H9 (cell line): Measurements from ENCODE around the gene GOLGA6A. TPM values are rescaled to one million over a fixed set of nuclear protein-coding genes. Genes with fewer than 3 reads are reported as not detected.

Experiments used
- DNase-seq: peaks from one replicate; pipeline ENCODE4 v3.0.0-alpha.2; 2017
- H2AFZ ChIP-seq: one replicate; pipeline ENCODE4 v1.6.1; 2013; ENCODE audit warnings: mild to moderate bottlenecking, low read length, control low read depth, moderate library complexity
- H2AK5ac ChIP-seq: 2 replicates; pipeline ENCODE4 v1.6.1; 2013; ENCODE audit warnings: low read length, control low read depth, mixed read lengths; ENCODE audit not compliant: insufficient read length
- H2BK120ac ChIP-seq: one replicate; pipeline ENCODE4 v1.6.1; 2013; ENCODE audit warnings: low read depth, mild to moderate bottlenecking, low read length, control low read depth, inconsistent platforms; ENCODE audit not compliant: poor library complexity, severe bottlenecking
- H2BK12ac ChIP-seq: 2 replicates; pipeline ENCODE4 v1.6.1; 2013; ENCODE audit warnings: low read length, control low read depth, mixed read lengths, low read depth; ENCODE audit not compliant: insufficient read length
- H2BK15ac ChIP-seq: 2 replicates; pipeline ENCODE4 v1.6.1; 2013; ENCODE audit warnings: low read depth, low read length, control low read depth
- H2BK20ac ChIP-seq: one replicate; pipeline ENCODE4 v1.6.1; 2013; ENCODE audit warnings: low read depth, mild to moderate bottlenecking, low read length, control low read depth, inconsistent platforms; ENCODE audit not compliant: poor library complexity, severe bottlenecking
- H2BK5ac ChIP-seq: 2 replicates; pipeline ENCODE4 v1.6.1; 2013; ENCODE audit warnings: low read length, control low read depth, mixed read lengths; ENCODE audit not compliant: insufficient read length
- H3K14ac ChIP-seq: 2 replicates; pipeline ENCODE4 v1.6.1; 2013; ENCODE audit warnings: low read length, control low read depth; ENCODE audit not compliant: insufficient read depth
- H3K18ac ChIP-seq: 2 replicates; pipeline ENCODE4 v1.6.1; 2013; ENCODE audit warnings: low read depth, mild to moderate bottlenecking, mixed read lengths, low read length, control low read depth; ENCODE audit not compliant: insufficient read length
- H3K23ac ChIP-seq: 2 replicates; pipeline ENCODE4 v1.6.1; 2013; ENCODE audit warnings: low read length, control low read depth, mixed read lengths, low read depth; ENCODE audit not compliant: insufficient read length
- H3K23me2 ChIP-seq: 2 replicates; pipeline ENCODE4 v1.6.1; 2013; ENCODE audit warnings: low read depth, mild to moderate bottlenecking, mixed read lengths, low read length, control low read depth; ENCODE audit not compliant: insufficient read length, poor library complexity, severe bottlenecking
- H3K27ac ChIP-seq: 2 replicates; pipeline ENCODE4 v1.5.1; 2013; ENCODE audit warnings: low read length, control low read depth, mixed read lengths, low read depth; ENCODE audit not compliant: insufficient read length
- H3K27me3 ChIP-seq: 2 replicates; pipeline ENCODE4 v1.6.1; 2013; ENCODE audit warnings: low read length, control low read depth, inconsistent platforms; ENCODE audit not compliant: insufficient read depth
- H3K4ac ChIP-seq: 2 replicates; pipeline ENCODE4 v1.6.1; 2013; ENCODE audit warnings: low read depth, mild to moderate bottlenecking, control low read depth, inconsistent platforms, low read length, moderate library complexity
- H3K4me1 ChIP-seq: 2 replicates; pipeline ENCODE4 v1.6.1; 2013; ENCODE audit warnings: low read length, control low read depth, inconsistent platforms; ENCODE audit not compliant: insufficient read depth
- H3K4me2 ChIP-seq: 2 replicates; pipeline ENCODE4 v1.6.1; 2013; ENCODE audit warnings: low read length, control low read depth, mixed read lengths; ENCODE audit not compliant: insufficient read length, insufficient read depth
- H3K56ac ChIP-seq: 2 replicates; pipeline ENCODE4 v1.6.1; 2013; ENCODE audit warnings: low read depth, mild to moderate bottlenecking, mixed read lengths, low read length, control low read depth; ENCODE audit not compliant: insufficient read length
- H3K79me1 ChIP-seq: 2 replicates; pipeline ENCODE4 v1.6.1; 2013; ENCODE audit warnings: low read depth, mild to moderate bottlenecking, moderate library complexity, low read length, control low read depth, inconsistent platforms; ENCODE audit not compliant: insufficient read depth, poor library complexity, severe bottlenecking
- H3K79me2 ChIP-seq: 2 replicates; pipeline ENCODE4 v1.6.1; 2013; ENCODE audit warnings: low read length, control low read depth, inconsistent platforms; ENCODE audit not compliant: insufficient read depth
- H3K9ac ChIP-seq: 2 replicates; pipeline ENCODE4 v1.6.1; 2013; ENCODE audit warnings: low read length, control low read depth, mixed read lengths; ENCODE audit not compliant: insufficient read length; ENCODE audit errors: extremely low read depth
- H3K9me3 ChIP-seq: one replicate; pipeline ENCODE4 v1.6.1; 2013; ENCODE audit warnings: low read depth, low read length, inconsistent platforms; ENCODE audit not compliant: control insufficient read depth
- H3T11ph ChIP-seq: one replicate; pipeline ENCODE4 v1.6.1; 2013; ENCODE audit warnings: mild to moderate bottlenecking, low read length, control low read depth, inconsistent platforms
- H4K20me1 ChIP-seq: one replicate; pipeline ENCODE4 v1.6.1; 2013; ENCODE audit not compliant: control insufficient read depth, insufficient read length, insufficient read depth
- H4K5ac ChIP-seq: 2 replicates; pipeline ENCODE4 v1.6.1; 2013; ENCODE audit warnings: low read depth, mild to moderate bottlenecking, mixed read lengths, low read length, control low read depth; ENCODE audit not compliant: insufficient read length
- H4K8ac ChIP-seq: replicated peaks from 2 replicates; pipeline ENCODE4 v1.6.1; 2013; ENCODE audit warnings: low read length, control low read depth, mixed read lengths, low read depth; ENCODE audit not compliant: insufficient read length
- H4K91ac ChIP-seq: 2 replicates; pipeline ENCODE4 v1.6.1; 2013; ENCODE audit warnings: low read depth, mild to moderate bottlenecking, moderate library complexity, mixed read lengths, low read length, control low read depth; ENCODE audit not compliant: insufficient read length
- H3K27ac Mint-ChIP-seq, 3 experiments: 2 replicates in 2 of 3; 3 replicates in 1 of 3; pipeline ENCODE4 v1.8.0; 2020 to 2021; ENCODE audit warnings: mixed read lengths in 3 of 3, mild to moderate bottlenecking in 1 of 3, moderate library complexity in 1 of 3
- H3K27me3 Mint-ChIP-seq: 2 replicates; pipeline ENCODE4 v1.8.0; 2021; ENCODE audit warnings: low read depth, mild to moderate bottlenecking, moderate library complexity, mixed read lengths
- H3K36me3 Mint-ChIP-seq, 3 experiments: 2 replicates in 2 of 3; 3 replicates in 1 of 3; pipeline ENCODE4 v1.8.0; 2020 to 2021; ENCODE audit warnings: low read depth in 3 of 3, mixed read lengths in 3 of 3; ENCODE audit not compliant: insufficient read depth in 1 of 3
- H3K4me1 Mint-ChIP-seq, 2 experiments: 2 replicates each; pipeline ENCODE4 v1.8.0; 2020; ENCODE audit warnings: mixed read lengths in 2 of 2
- H3K4me3 Mint-ChIP-seq, 2 experiments: 2 replicates in 1 of 2; 3 replicates in 1 of 2; pipeline ENCODE4 v1.8.0; 2020 to 2021; ENCODE audit warnings: mild to moderate bottlenecking in 2 of 2, mixed read lengths in 2 of 2, moderate library complexity in 1 of 2
- H3K9me3 Mint-ChIP-seq, 2 experiments: 2 replicates in 1 of 2; 3 replicates in 1 of 2; pipeline ENCODE4 v1.8.0; 2020; ENCODE audit warnings: mild to moderate bottlenecking in 2 of 2, mixed read lengths in 2 of 2, moderate library complexity in 1 of 2
- WGBS: extraction: QIAGEN DNeasy Blood & Tissue Kit; methylation state at CpG from one replicate; pipeline ENCODE4 v1.1.7; 2013; ENCODE audit warnings: missing lambda C conversion rate, low lambda C conversion rate, mixed read lengths; ENCODE audit not compliant: insufficient read length; ENCODE audit errors: extremely low coverage; 5-methylcytosine and 5-hydroxymethylcytosine counted together
- total RNA-seq: library from RNA; stranded (reverse); gene quantifications from 2 replicates; pipeline ENCODE4 v1.2.1, GENCODE V29; 2021
- TF ChIP-seq, protein P1 (sequence below): fragments of 200-600 bp; sonication (generic); conservative IDR thresholded peaks from 3 replicates; pipeline ENCODE4 v1.8.0; 2021; ENCODE audit warnings: antibody characterized with exemption, mild to moderate bottlenecking

GOLGA6A gene
- total RNA-seq, 1 experiment from 2014 or later: 0.72 TPM

DNA sequence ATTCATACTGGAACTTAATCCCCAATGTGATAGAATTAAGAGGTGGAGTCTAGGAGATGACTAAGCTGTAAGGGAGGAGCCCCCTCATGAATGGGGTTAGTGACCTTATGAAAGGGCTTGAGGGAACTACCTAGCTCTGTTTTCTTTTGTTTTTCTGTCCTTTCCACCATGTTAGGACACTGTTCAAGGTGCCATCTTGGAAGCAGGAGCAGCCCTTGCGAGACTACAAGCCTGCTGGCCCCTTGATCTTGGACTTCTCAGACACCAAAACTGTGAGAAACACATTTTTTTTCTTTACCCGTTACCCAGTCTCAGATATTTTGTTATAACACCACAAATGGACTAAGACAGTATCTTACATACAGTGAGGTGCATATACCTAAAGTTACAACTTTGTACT, 26.5 kb downstream of the GOLGA6A start:
- no peak overlapping the region for H3K56ac ChIP-seq
- Mint-ChIP-seq H3K4me3 (no peak overlapping the region), H3K27ac (no peak overlapping the region), H3K36me3 (no peaks in the 10 kb centered on the region; a peak in 2 of 7 replicates), H3K4me1 (peaks cover 2 to 10% of the 10 kb centered on the region in 2 experiments), H3K27me3 (peaks cover 62% of the 10 kb centered on the region), H3K9me3 (peaks cover 3 to 11% of the 10 kb centered on the region in 2 experiments; a peak in 4 of 5 replicates)
- peaks cover 5% of the 10 kb centered on the region for H3K9me3 ChIP-seq
- H2BK12ac ChIP-seq: no peak overlapping the region
- H2AFZ ChIP-seq: no peak overlapping the region
- no peak overlapping the region for H2BK5ac ChIP-seq
- H3K4me2 ChIP-seq: no peak overlapping the region
- no peaks in the 10 kb centered on the region; the same call in 1 of the 2 replicates for H3K4me1 ChIP-seq
- H4K8ac ChIP-seq: no peak overlapping the region
- H4K20me1 ChIP-seq: no peaks in the 10 kb centered on the region
- TF ChIP-seq, protein P1, sequence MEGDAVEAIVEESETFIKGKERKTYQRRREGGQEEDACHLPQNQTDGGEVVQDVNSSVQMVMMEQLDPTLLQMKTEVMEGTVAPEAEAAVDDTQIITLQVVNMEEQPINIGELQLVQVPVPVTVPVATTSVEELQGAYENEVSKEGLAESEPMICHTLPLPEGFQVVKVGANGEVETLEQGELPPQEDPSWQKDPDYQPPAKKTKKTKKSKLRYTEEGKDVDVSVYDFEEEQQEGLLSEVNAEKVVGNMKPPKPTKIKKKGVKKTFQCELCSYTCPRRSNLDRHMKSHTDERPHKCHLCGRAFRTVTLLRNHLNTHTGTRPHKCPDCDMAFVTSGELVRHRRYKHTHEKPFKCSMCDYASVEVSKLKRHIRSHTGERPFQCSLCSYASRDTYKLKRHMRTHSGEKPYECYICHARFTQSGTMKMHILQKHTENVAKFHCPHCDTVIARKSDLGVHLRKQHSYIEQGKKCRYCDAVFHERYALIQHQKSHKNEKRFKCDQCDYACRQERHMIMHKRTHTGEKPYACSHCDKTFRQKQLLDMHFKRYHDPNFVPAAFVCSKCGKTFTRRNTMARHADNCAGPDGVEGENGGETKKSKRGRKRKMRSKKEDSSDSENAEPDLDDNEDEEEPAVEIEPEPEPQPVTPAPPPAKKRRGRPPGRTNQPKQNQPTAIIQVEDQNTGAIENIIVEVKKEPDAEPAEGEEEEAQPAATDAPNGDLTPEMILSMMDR: no peak
- H3K79me1 ChIP-seq: no peaks in the 10 kb centered on the region
- no peak overlapping the region for H2AK5ac ChIP-seq
- DNase-seq: no peak
- no peak overlapping the region for H3K27ac ChIP-seq
- H3K14ac ChIP-seq: no peak overlapping the region
- H3K23me2 ChIP-seq: no peaks in the 10 kb centered on the region
- no peak overlapping the region for H2BK120ac ChIP-seq
- no peak overlapping the region for H3K4ac ChIP-seq
- H3K18ac ChIP-seq: no peak overlapping the region
- no peak overlapping the region for H3K9ac ChIP-seq
- WGBS: no CpG with 5 or more reads among the region's 2 CpGs
- no peak overlapping the region for H4K91ac ChIP-seq
- H4K5ac ChIP-seq: no peak overlapping the region
- no peaks in the 10 kb centered on the region; the same call in 1 of the 2 replicates for H3K27me3 ChIP-seq
- no peak overlapping the region for H2BK15ac ChIP-seq
- H3K79me2 ChIP-seq: no peaks in the 10 kb centered on the region
- no peak overlapping the region for H3K23ac ChIP-seq
- no peak overlapping the region for H2BK20ac ChIP-seq
- no peak overlapping the region for H3T11ph ChIP-seq
